K562 (cell line): Measurements from ENCODE around the gene AHCYL2.

Source experiments
- CTCF ChIP-seq, 3 experiments: IDR thresholded peaks in 2 of 3; conservative IDR thresholded peaks in 1 of 3; 2 replicates each; pipeline ENCODE4 v1.5.1; 2011 to 2012; ENCODE audit warnings: low read length in 3 of 3, mild to moderate bottlenecking in 3 of 3, control low read depth in 2 of 3, improper control_type of control experiment in 1 of 3, inconsistent platforms in 1 of 3, low read depth in 1 of 3, mixed read lengths in 1 of 3, moderate library complexity in 1 of 3; ENCODE audit not compliant: insufficient read depth in 2 of 3
- FIP1L1 ChIP-seq: fragments of 200-400 bp; formaldehyde crosslinking; IDR thresholded peaks from 2 replicates; pipeline ENCODE4 v1.6.1; 2018; ENCODE audit warnings: mild to moderate bottlenecking, low read depth, low read length; ENCODE audit not compliant: poor library complexity, severe bottlenecking
- FOXJ2 ChIP-seq: fragments of 200-800 bp; sonication (Bioruptor generic); IDR thresholded peaks from 2 replicates; pipeline ENCODE4 v1.6.1; 2016; ENCODE audit warnings: missing genetic modification characterization, missing compliant biosample characterization
- FOXJ3 ChIP-seq: sonication (generic); formaldehyde crosslinking; IDR thresholded peaks from 2 replicates; pipeline ENCODE4 v1.4.0; 2020; ENCODE audit warnings: mild to moderate bottlenecking, missing genetic modification reagents
- L3MBTL2 ChIP-seq: fragments of 450-650 bp; IDR thresholded peaks from 2 replicates; pipeline ENCODE4 v1.6.1; 2016; ENCODE audit warnings: mild to moderate bottlenecking, moderate library complexity
- PCBP2 ChIP-seq: fragments of 200-400 bp; formaldehyde crosslinking; IDR thresholded peaks from 2 replicates; pipeline ENCODE4 v1.6.1; 2018; ENCODE audit warnings: low read length, low read depth, mild to moderate bottlenecking, moderate library complexity; ENCODE audit not compliant: poor library complexity, severe bottlenecking
- ZNF23 ChIP-seq: fragments of 250-450 bp; sonication (Bioruptor Pico); IDR thresholded peaks from 2 replicates; pipeline ENCODE4 v1.4.0; 2020; ENCODE audit warnings: mild to moderate bottlenecking
- ZNF431 ChIP-seq: sonication (generic); formaldehyde crosslinking; IDR thresholded peaks from 2 replicates; pipeline ENCODE4 v1.8.0; 2022; ENCODE audit warnings: mild to moderate bottlenecking, missing genetic modification reagents

- TF ChIP-seq CTCF (IDR thresholded peaks at IDR 0.05 in 2 of 3, conservative IDR thresholded peaks at IDR 0.05 in 1 of 3; ENCODE audit: insufficient read depth in 2 of 3, low read depth in 1 of 3, low read length in 3 of 3) (peak in 2 of 3 experiments; percentile 34 to 60; a peak in 3 of 6 replicates), FOXJ3 (CRISPR knock-in tag) (no peak), PCBP2 (no peak), ZNF431 (no peak), FOXJ2 (tag) (no peak), L3MBTL2 (no peak), FIP1L1 (no peak), ZNF23 (CRISPR knock-in tag) (no peak)
These were observed 146.0 kb downstream of the AHCYL2 start for GRCh38 chr7:129370812-129371211.
